ENCODE data around the gene ULBP2. TPM values are rescaled to one million over a fixed set of nuclear protein-coding genes. Genes with fewer than 3 reads are reported as not detected.
"Not testable (repeated sequence)": the region's sequence is repeated elsewhere in the genome, so short reads cannot be mapped to it uniquely, and the experiment has no call there.

ULBP2 gene
- total RNA-seq, 1 experiment from 2014 or later = 4.2 TPM

GRCh38 chr6:149963462-149964307, 21.9 kb downstream of the ULBP2 start, which contains the start of gene ULBP1:
Gene ULBP1, plus strand, starts transcription at chr6:149963943. Its CDS starts 107 bp downstream, at chr6:149964050.
- intact Hi-C loops (cut with micrococcal nuclease; ENCODE audit: unreplicated experiment) = no loop called here

GRCh38 chr6:149964308-149965193, 22.7 kb downstream of the ULBP2 start:
- peaks cover 18% of the 10 kb centered on the region for H3K27me3 ChIP-seq (replicated peaks; ENCODE audit: insufficient read depth, low read depth, low read length, poor library complexity)
- intact Hi-C loops (cut with micrococcal nuclease; ENCODE audit: unreplicated experiment) = no loop called here
- H3K36me3 ChIP-seq (ENCODE audit: insufficient read depth, low read length, poor library complexity, severe bottlenecking) = no peaks in the 10 kb centered on the region
- POLR2A ChIA-PET (ENCODE audit: low non-redundant PET) = no interaction called here
- H3K4me1 ChIP-seq (ENCODE audit: insufficient read depth, low read length, poor library complexity, severe bottlenecking) = peaks cover 7% of the 10 kb centered on the region
- peak overlapping the region; percentile 56 for H3K4me3 ChIP-seq (ENCODE audit: low read depth, low read length, poor library complexity, severe bottlenecking)
- H3K27ac ChIP-seq (ENCODE audit: low read depth, low read length, poor library complexity, severe bottlenecking) = no peak overlapping the region
- DNase-seq (ENCODE audit: low spot score) = peak; percentile 14
- H3K9me3 ChIP-seq (ENCODE audit: low read depth, low read length, poor library complexity, severe bottlenecking) = no peaks in the 10 kb centered on the region
- CTCF ChIA-PET = no interaction called here
- peak; percentile 55 for TF ChIP-seq EZH2 (IDR thresholded peaks at IDR 0.05; ENCODE audit: borderline replicate concordance, low read depth, low read length, poor library complexity, severe bottlenecking)
- no peak for TF ChIP-seq CTCF (conservative IDR thresholded peaks at IDR 0.05; ENCODE audit: low read depth, low read length)
- no TSS peak for BruUV-seq (replicated peaks)

More at GRCh38 chr6:149963462-149964307, 21.9 kb downstream of the ULBP2 start, which contains the start of gene ULBP1:
- H3K4me1 ChIP-seq (ENCODE audit: insufficient read depth, low read length, poor library complexity, severe bottlenecking) = peaks cover 7% of the 10 kb centered on the region
- BruUV-seq (replicated peaks) = no TSS peak
- no peaks in the 10 kb centered on the region for H3K36me3 ChIP-seq (ENCODE audit: insufficient read depth, low read length, poor library complexity, severe bottlenecking)
- POLR2A ChIA-PET (ENCODE audit: low non-redundant PET) = no interaction called here
- H3K4me3 ChIP-seq (ENCODE audit: low read depth, low read length, poor library complexity, severe bottlenecking) = peak within 1 kb of the TSS; percentile 56
- H3K27ac ChIP-seq (ENCODE audit: low read depth, low read length, poor library complexity, severe bottlenecking) = peak within 1 kb of the TSS; percentile 87
- CTCF ChIA-PET = no interaction called here
- TF ChIP-seq EZH2 (IDR thresholded peaks at IDR 0.05; ENCODE audit: borderline replicate concordance, low read depth, low read length, poor library complexity, severe bottlenecking) (no peak), CTCF (conservative IDR thresholded peaks at IDR 0.05; ENCODE audit: low read depth, low read length) (0 out of 2 replicates have a peak, but pooled peaks have one; percentile 17)
- H3K27me3 ChIP-seq (replicated peaks; ENCODE audit: insufficient read depth, low read depth, low read length, poor library complexity) = peaks cover 18% of the 10 kb centered on the region
- DNase-seq (ENCODE audit: low spot score) = peak; percentile 96
- no peaks in the 10 kb centered on the region for H3K9me3 ChIP-seq (ENCODE audit: low read depth, low read length, poor library complexity, severe bottlenecking)

- peak overlapping the region; percentile 56 for H3K4me3 ChIP-seq (ENCODE audit: low read depth, low read length, poor library complexity, severe bottlenecking)
- no peak for TF ChIP-seq EZH2 (IDR thresholded peaks at IDR 0.05; ENCODE audit: borderline replicate concordance, low read depth, low read length, poor library complexity, severe bottlenecking)
- TF ChIP-seq CTCF (conservative IDR thresholded peaks at IDR 0.05; ENCODE audit: low read depth, low read length) = no peak
- H3K9me3 ChIP-seq (ENCODE audit: low read depth, low read length, poor library complexity, severe bottlenecking) = no peaks in the 10 kb centered on the region
- DNase-seq (ENCODE audit: low spot score) = no peak
- H3K4me1 ChIP-seq (ENCODE audit: insufficient read depth, low read length, poor library complexity, severe bottlenecking) = peaks cover 7% of the 10 kb centered on the region
- ChIA-PET CTCF (no interaction called here), POLR2A (ENCODE audit: low non-redundant PET) (no interaction called here)
- no TSS peak for BruUV-seq (replicated peaks)
- no peak overlapping the region for H3K27ac ChIP-seq (ENCODE audit: low read depth, low read length, poor library complexity, severe bottlenecking)
- intact Hi-C loops (cut with micrococcal nuclease; ENCODE audit: unreplicated experiment) = no loop called here
- H3K27me3 ChIP-seq (replicated peaks; ENCODE audit: insufficient read depth, low read depth, low read length, poor library complexity) = peaks cover 18% of the 10 kb centered on the region
- no peaks in the 10 kb centered on the region for H3K36me3 ChIP-seq (ENCODE audit: insufficient read depth, low read length, poor library complexity, severe bottlenecking)
These were observed 23.6 kb downstream of the ULBP2 start for GRCh38 chr6:149965194-149966020.

- H3K4me3 ChIP-seq (ENCODE audit: low read depth, low read length, poor library complexity, severe bottlenecking); CTCF ChIA-PET: not testable (repeated sequence)
These were observed 24.5 kb downstream of the ULBP2 start for GRCh38 chr6:149966319-149966718.

More at GRCh38 chr6:149966319-149966718, 24.5 kb downstream of the ULBP2 start:
- POLR2A ChIA-PET (ENCODE audit: low non-redundant PET); H3K4me1 ChIP-seq (ENCODE audit: insufficient read depth, low read length, poor library complexity, severe bottlenecking); H3K36me3 ChIP-seq (ENCODE audit: insufficient read depth, low read length, poor library complexity, severe bottlenecking); H3K27ac ChIP-seq (ENCODE audit: low read depth, low read length, poor library complexity, severe bottlenecking); H3K9me3 ChIP-seq (ENCODE audit: low read depth, low read length, poor library complexity, severe bottlenecking); BruUV-seq (replicated peaks); DNase-seq (ENCODE audit: low spot score); intact Hi-C loops (cut with micrococcal nuclease; ENCODE audit: unreplicated experiment): not testable (repeated sequence)
- peaks cover 18% of the 10 kb centered on the region for H3K27me3 ChIP-seq (replicated peaks; ENCODE audit: insufficient read depth, low read depth, low read length, poor library complexity)
